GM18505 (cell line): ENCODE results near the gene ABHD12.
"Not testable (repeated sequence)": the region's sequence is repeated elsewhere in the genome, so short reads cannot be mapped to it uniquely, and the experiment has no call there.

ENCODE experiments used
- ATAC-seq: cut with Tn5 transposase; IDR thresholded peaks from one replicate; pipeline ENCODE4 v1.9.1; 2021; ENCODE audit not compliant: unreplicated experiment
- POLR2A ChIP-seq: IDR thresholded peaks from 4 replicates; pipeline ENCODE4 v1.6.1; 2011; ENCODE audit warnings: borderline replicate concordance; ENCODE audit not compliant: insufficient read depth, insufficient read length; ENCODE audit errors: extremely low read depth

The ABHD12 gene

GRCh38 chr20:25269833-25270170 is 120.8 kb downstream of the ABHD12 start:
- no peak for ATAC-seq
- TF ChIP-seq POLR2A = no peak

- ATAC-seq = no peak
- TF ChIP-seq POLR2A = no peak
These were observed 121.4 kb downstream of the ABHD12 start for GRCh38 chr20:25269057-25269832.

- not testable (repeated sequence) for ATAC-seq
These were observed 129.7 kb downstream of the ABHD12 start for GRCh38 chr20:25260770-25261437.

- ATAC-seq = no peak
- no peak for TF ChIP-seq POLR2A
These were observed 130.8 kb downstream of the ABHD12 start for GRCh38 chr20:25259788-25260254.

GRCh38 chr20:25259358-25259757 is 131.3 kb downstream of the ABHD12 start:
- no peak for ATAC-seq
- no peak for TF ChIP-seq POLR2A

GRCh38 chr20:25258828-25259227 is 131.8 kb downstream of the ABHD12 start:
- TF ChIP-seq POLR2A = no peak
- no peak for ATAC-seq

GRCh38 chr20:25258476-25258805 is 132.2 kb downstream of the ABHD12 start:
- TF ChIP-seq POLR2A = no peak
- no peak for ATAC-seq

- no peak for ATAC-seq
- no peak for TF ChIP-seq POLR2A
These were observed 132.7 kb downstream of the ABHD12 start for GRCh38 chr20:25257756-25258475.

GRCh38 chr20:25257130-25257529 is 133.5 kb downstream of the ABHD12 start:
- no peak for TF ChIP-seq POLR2A
- no peak for ATAC-seq

- no peak for TF ChIP-seq POLR2A
- no peak for ATAC-seq
These were observed 134.3 kb downstream of the ABHD12 start for GRCh38 chr20:25256226-25256859.

- TF ChIP-seq POLR2A = no peak
- no peak for ATAC-seq
These were observed 135.5 kb downstream of the ABHD12 start for GRCh38 chr20:25254986-25255680.

GRCh38 chr20:25254571-25254970 is 136.1 kb downstream of the ABHD12 start:
- no peak for ATAC-seq
- TF ChIP-seq POLR2A = no peak
